Transverse colon (tissue), 4 donors: ENCODE measurements around the gene SDK1.

Source experiments
- EP300 ChIP-seq: sonication (generic); formaldehyde crosslinking; IDR thresholded peaks from one replicate; pipeline ENCODE4 v1.6.1; 2017; ENCODE audit warnings: antibody characterized with exemption, low read depth
- POLR2A ChIP-seq: fragments of 450-650 bp; IDR thresholded peaks from one replicate; pipeline ENCODE4 v1.6.1; 2016; ENCODE audit warnings: antibody characterized with exemption, mild to moderate bottlenecking, moderate library complexity
- POLR2AphosphoS5 ChIP-seq, 3 donors: sonication (generic); formaldehyde crosslinking; IDR thresholded peaks; one replicate each; pipeline ENCODE4 v1.6.1; 2016; ENCODE audit warnings: antibody characterized with exemption in 3 of 3
- TF ChIP-seq, protein P1 (sequence below), 5 experiments: fragments of 200-600 bp in 3 of 5; fragments of 450-650 bp in 2 of 5; sonication (generic) in 3 of 5; IDR thresholded peaks; 1 replicate in 2 of 5; 2 replicates in 3 of 5; pipeline ENCODE4 v1.5.1; 2016 to 2017; ENCODE audit warnings: antibody characterized with exemption in 5 of 5, inconsistent platforms in 3 of 5, mild to moderate bottlenecking in 2 of 5, moderate library complexity in 1 of 5

DNA sequence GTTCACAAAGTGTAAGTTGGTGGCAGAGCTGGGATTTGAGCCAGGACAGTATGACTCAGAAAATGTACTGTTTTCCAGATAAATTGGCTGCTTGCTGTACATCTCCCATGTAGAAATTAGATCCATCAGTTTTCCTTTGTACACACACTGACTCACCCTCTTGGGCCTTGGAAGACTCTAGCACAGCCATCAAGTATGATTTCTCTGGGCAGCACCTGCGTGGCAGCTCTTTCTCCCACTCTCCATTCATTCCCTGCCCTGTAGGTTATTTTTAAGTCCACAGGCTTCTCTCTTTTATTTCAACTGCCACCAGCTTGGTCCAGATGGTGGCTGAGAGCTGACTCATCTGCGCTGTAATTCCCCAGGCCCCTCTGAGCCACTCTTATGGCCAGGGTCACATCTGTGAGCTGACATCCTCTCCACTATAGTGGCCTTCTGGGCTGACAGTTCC, 28.3 kb upstream of the SDK1 start:
- TF ChIP-seq, protein P1, sequence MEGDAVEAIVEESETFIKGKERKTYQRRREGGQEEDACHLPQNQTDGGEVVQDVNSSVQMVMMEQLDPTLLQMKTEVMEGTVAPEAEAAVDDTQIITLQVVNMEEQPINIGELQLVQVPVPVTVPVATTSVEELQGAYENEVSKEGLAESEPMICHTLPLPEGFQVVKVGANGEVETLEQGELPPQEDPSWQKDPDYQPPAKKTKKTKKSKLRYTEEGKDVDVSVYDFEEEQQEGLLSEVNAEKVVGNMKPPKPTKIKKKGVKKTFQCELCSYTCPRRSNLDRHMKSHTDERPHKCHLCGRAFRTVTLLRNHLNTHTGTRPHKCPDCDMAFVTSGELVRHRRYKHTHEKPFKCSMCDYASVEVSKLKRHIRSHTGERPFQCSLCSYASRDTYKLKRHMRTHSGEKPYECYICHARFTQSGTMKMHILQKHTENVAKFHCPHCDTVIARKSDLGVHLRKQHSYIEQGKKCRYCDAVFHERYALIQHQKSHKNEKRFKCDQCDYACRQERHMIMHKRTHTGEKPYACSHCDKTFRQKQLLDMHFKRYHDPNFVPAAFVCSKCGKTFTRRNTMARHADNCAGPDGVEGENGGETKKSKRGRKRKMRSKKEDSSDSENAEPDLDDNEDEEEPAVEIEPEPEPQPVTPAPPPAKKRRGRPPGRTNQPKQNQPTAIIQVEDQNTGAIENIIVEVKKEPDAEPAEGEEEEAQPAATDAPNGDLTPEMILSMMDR (IDR thresholded peaks at IDR 0.05) = no peak
- TF ChIP-seq POLR2AphosphoS5 (IDR thresholded peaks at IDR 0.05) (no peak), POLR2A (no peak), EP300 (no peak)
